NCI-H2196 treated with DMSO at 0.1 percent for 48 hours (cell line): ENCODE measurements around the gene RNF40.
"Not testable (repeated sequence)": the region's sequence is repeated elsewhere in the genome, so short reads cannot be mapped to it uniquely, and the experiment has no call there.

Experiments
- DNase-seq: peaks from one replicate; lab custom pipeline; 2025; ENCODE audit not compliant: unreplicated experiment; lab: John Stamatoyannopoulos, UW

RNF40 gene

GRCh38 chr16:30813821-30814189 is 51.7 kb downstream of the RNF40 start:
- DNase-seq, result no peak

- no peak for DNase-seq
Measured at GRCh38 chr16:30816769-30817168, 54.6 kb downstream of the RNF40 start.

- DNase-seq, result no peak
Measured at GRCh38 chr16:30820952-30821421, 58.9 kb downstream of the RNF40 start.

GRCh38 chr16:30821441-30821840 is 59.3 kb downstream of the RNF40 start:
- not testable (repeated sequence) for DNase-seq

- no peak for DNase-seq
Measured at GRCh38 chr16:30821891-30822290, 59.8 kb downstream of the RNF40 start.
